ENCODE data around the gene IFI35.

IFI35 gene

GRCh38 chr17:43018008-43018853 is 11.6 kb downstream of the IFI35 start:
- intact Hi-C loops (cut with DNase I; ENCODE audit: low total_unique reads), result loop anchor here (5.0 kb wide), 2 partner anchors 109 to 319 kb away; partner anchors contain the start of gene BRCA1
- H3K27me3 ChIP-seq, result no peaks in the 10 kb centered on the region
- peaks cover 9 to 54% (median 43%) of the 10 kb centered on the region in 3 donors for H3K36me3 ChIP-seq
- no peak overlapping the region for H3K4me3 ChIP-seq
- H3K9me3 ChIP-seq, result no peaks in the 10 kb centered on the region
- no peak for DNase-seq
- H3K4me1 ChIP-seq, result peaks cover 0 to 29% (median 22%) of the 10 kb centered on the region in 4 donors
- H3K27ac ChIP-seq, result peak overlapping the region in 1 of 2 donors; percentile 23
- no peak for TF ChIP-seq CTCF (IDR thresholded peaks at IDR 0.05)

GRCh38 chr17:43018932-43019331 is 12.3 kb downstream of the IFI35 start:
- intact Hi-C loops (cut with DNase I; ENCODE audit: low total_unique reads), result loop anchor here (5.0 kb wide), 2 partner anchors 108 to 318 kb away; partner anchors contain the start of gene BRCA1
- DNase-seq, result no peak
- H3K36me3 ChIP-seq, result peaks cover 9 to 47% (median 43%) of the 10 kb centered on the region in 3 donors
- TF ChIP-seq CTCF (IDR thresholded peaks at IDR 0.05), result no peak
- peak overlapping the region in 1 of 2 donors; percentile 23 for H3K27ac ChIP-seq
- no peaks in the 10 kb centered on the region for H3K27me3 ChIP-seq
- peaks cover 0 to 29% (median 23%) of the 10 kb centered on the region in 4 donors for H3K4me1 ChIP-seq
- no peaks in the 10 kb centered on the region for H3K9me3 ChIP-seq
- no peak overlapping the region for H3K4me3 ChIP-seq

GRCh38 chr17:43019418-43019817 is 12.8 kb downstream of the IFI35 start:
- Histone ChIP-seq H3K36me3 (peaks cover 9 to 42% (median 39%) of the 10 kb centered on the region in 3 donors), H3K9me3 (no peaks in the 10 kb centered on the region), H3K27ac (peak overlapping the region; percentile 14 to 93), H3K4me3 (no peak overlapping the region), H3K27me3 (no peaks in the 10 kb centered on the region), H3K4me1 (peaks cover 0 to 32% (median 25%) of the 10 kb centered on the region in 4 donors)
- intact Hi-C loops (cut with DNase I; ENCODE audit: low total_unique reads), result loop anchor here (5.0 kb wide), 2 partner anchors 108 to 318 kb away; partner anchors contain the start of gene BRCA1
- DNase-seq, result no peak
- TF ChIP-seq CTCF (IDR thresholded peaks at IDR 0.05), result no peak

- intact Hi-C loops (cut with DNase I; ENCODE audit: low total_unique reads), result no loop called here
- Histone ChIP-seq H3K4me3 (peak overlapping the region in 1 of 2 donors; percentile 96), H3K9me3 (no peaks in the 10 kb centered on the region)
Measured at GRCh38 chr17:43020030-43020621, 13.5 kb downstream of the IFI35 start.

More at GRCh38 chr17:43020030-43020621, 13.5 kb downstream of the IFI35 start:
- Histone ChIP-seq H3K27me3 (no peaks in the 10 kb centered on the region), H3K36me3 (peaks cover 9 to 35% (median 31%) of the 10 kb centered on the region in 3 donors), H3K27ac (peak overlapping the region; percentile 14 to 93), H3K4me1 (peaks cover 0 to 36% (median 27%) of the 10 kb centered on the region in 4 donors)
- no peak for DNase-seq
- TF ChIP-seq CTCF (IDR thresholded peaks at IDR 0.05), result no peak

All from tibial artery (tissue), 4 donors.